ENCODE data around the gene SLC2A13.

SLC2A13 gene

DNA sequence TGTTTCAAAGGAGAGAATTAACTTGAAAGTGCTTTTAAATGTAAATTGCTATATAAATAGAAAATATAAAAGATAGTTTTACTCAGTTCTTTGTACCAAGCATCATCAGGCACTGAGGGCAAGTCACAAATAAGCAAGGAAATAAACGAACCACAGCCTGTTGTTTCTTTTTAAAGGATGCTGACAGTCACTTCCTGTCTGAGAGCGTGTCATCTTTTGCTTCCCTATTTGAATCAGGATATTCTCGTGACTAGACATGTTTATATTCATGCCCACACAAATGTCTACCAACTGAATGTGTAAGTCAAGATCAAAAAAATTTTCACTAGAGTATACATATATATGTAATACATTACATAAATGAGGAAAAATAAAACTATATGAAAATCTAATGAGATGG, 31.4 kb upstream of the SLC2A13 start:
- no peaks in the 10 kb centered on the region for H3K36me3 ChIP-seq (ENCODE audit: control insufficient read depth in 2 of 2, insufficient read depth in 1 of 2, low read length in 2 of 2)
- H3K27ac ChIP-seq (ENCODE audit: extremely low read depth, low read depth, low read length): no peak overlapping the region
- H3K4me1 ChIP-seq (ENCODE audit: control insufficient read depth, insufficient read depth, low read length): no peaks in the 10 kb centered on the region
- H3K4me3 ChIP-seq (ENCODE audit: low read depth, low read length): no peak overlapping the region
- no peaks in the 10 kb centered on the region for H3K9me3 ChIP-seq (ENCODE audit: control insufficient read depth, insufficient read depth, low read depth, low read length)
- TF ChIP-seq, protein P1, sequence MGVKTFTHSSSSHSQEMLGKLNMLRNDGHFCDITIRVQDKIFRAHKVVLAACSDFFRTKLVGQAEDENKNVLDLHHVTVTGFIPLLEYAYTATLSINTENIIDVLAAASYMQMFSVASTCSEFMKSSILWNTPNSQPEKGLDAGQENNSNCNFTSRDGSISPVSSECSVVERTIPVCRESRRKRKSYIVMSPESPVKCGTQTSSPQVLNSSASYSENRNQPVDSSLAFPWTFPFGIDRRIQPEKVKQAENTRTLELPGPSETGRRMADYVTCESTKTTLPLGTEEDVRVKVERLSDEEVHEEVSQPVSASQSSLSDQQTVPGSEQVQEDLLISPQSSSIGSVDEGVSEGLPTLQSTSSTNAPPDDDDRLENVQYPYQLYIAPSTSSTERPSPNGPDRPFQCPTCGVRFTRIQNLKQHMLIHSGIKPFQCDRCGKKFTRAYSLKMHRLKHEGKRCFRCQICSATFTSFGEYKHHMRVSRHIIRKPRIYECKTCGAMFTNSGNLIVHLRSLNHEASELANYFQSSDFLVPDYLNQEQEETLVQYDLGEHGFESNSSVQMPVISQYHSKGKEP (tag by site-specific recombination; IDR thresholded peaks at IDR 0.05): no peak
- TF ChIP-seq, protein P2, sequence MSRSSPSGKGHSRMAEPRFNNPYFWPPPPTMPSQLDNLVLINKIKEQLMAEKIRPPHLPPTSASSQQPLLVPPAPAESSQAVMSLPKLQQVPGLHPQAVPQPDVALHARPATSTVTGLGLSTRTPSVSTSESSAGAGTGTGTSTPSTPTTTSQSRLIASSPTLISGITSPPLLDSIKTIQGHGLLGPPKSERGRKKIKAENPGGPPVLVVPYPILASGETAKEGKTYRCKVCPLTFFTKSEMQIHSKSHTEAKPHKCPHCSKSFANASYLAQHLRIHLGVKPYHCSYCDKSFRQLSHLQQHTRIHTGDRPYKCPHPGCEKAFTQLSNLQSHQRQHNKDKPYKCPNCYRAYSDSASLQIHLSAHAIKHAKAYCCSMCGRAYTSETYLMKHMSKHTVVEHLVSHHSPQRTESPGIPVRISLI (tag by site-specific recombination; IDR thresholded peaks at IDR 0.05): no peak
- TF ChIP-seq ZNF311 (tag by site-specific recombination; IDR thresholded peaks at IDR 0.05; ENCODE audit: borderline replicate concordance) (no peak), TCF7L2 (IDR thresholded peaks at IDR 0.05; ENCODE audit: borderline replicate concordance, low read depth, low read length) (no peak), ZNF341 (tag by site-specific recombination; IDR thresholded peaks at IDR 0.05; ENCODE audit: low read depth) (no peak), ZNF133 (tag by site-specific recombination; IDR thresholded peaks at IDR 0.05) (no peak), ZNF558 (tag by site-specific recombination; IDR thresholded peaks at IDR 0.05) (no peak), ZNF623 (tag by site-specific recombination; IDR thresholded peaks at IDR 0.05) (no peak), GLI2 (tag by site-specific recombination; IDR thresholded peaks at IDR 0.05; ENCODE audit: borderline replicate concordance, low read depth) (no peak), ZNF624 (tag by site-specific recombination; IDR thresholded peaks at IDR 0.05) (no peak), OVOL3 (tag by site-specific recombination; IDR thresholded peaks at IDR 0.05) (no peak), ZFP69B (tag by site-specific recombination; IDR thresholded peaks at IDR 0.05) (no peak), ZNF350 (tag by site-specific recombination; IDR thresholded peaks at IDR 0.05) (no peak), ZNF510 (tag by site-specific recombination; IDR thresholded peaks at IDR 0.05; ENCODE audit: insufficient replicate concordance) (no peak), GLI4 (tag by site-specific recombination; IDR thresholded peaks at IDR 0.05) (no peak), ZNF664 (tag by site-specific recombination; IDR thresholded peaks at IDR 0.05) (no peak), ZSCAN23 (tag by site-specific recombination; IDR thresholded peaks at IDR 0.05) (no peak)
- TF ChIP-seq, protein P3, sequence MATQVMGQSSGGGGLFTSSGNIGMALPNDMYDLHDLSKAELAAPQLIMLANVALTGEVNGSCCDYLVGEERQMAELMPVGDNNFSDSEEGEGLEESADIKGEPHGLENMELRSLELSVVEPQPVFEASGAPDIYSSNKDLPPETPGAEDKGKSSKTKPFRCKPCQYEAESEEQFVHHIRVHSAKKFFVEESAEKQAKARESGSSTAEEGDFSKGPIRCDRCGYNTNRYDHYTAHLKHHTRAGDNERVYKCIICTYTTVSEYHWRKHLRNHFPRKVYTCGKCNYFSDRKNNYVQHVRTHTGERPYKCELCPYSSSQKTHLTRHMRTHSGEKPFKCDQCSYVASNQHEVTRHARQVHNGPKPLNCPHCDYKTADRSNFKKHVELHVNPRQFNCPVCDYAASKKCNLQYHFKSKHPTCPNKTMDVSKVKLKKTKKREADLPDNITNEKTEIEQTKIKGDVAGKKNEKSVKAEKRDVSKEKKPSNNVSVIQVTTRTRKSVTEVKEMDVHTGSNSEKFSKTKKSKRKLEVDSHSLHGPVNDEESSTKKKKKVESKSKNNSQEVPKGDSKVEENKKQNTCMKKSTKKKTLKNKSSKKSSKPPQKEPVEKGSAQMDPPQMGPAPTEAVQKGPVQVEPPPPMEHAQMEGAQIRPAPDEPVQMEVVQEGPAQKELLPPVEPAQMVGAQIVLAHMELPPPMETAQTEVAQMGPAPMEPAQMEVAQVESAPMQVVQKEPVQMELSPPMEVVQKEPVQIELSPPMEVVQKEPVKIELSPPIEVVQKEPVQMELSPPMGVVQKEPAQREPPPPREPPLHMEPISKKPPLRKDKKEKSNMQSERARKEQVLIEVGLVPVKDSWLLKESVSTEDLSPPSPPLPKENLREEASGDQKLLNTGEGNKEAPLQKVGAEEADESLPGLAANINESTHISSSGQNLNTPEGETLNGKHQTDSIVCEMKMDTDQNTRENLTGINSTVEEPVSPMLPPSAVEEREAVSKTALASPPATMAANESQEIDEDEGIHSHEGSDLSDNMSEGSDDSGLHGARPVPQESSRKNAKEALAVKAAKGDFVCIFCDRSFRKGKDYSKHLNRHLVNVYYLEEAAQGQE (tag by site-specific recombination; IDR thresholded peaks at IDR 0.05): no peak
- TF ChIP-seq, protein P4, sequence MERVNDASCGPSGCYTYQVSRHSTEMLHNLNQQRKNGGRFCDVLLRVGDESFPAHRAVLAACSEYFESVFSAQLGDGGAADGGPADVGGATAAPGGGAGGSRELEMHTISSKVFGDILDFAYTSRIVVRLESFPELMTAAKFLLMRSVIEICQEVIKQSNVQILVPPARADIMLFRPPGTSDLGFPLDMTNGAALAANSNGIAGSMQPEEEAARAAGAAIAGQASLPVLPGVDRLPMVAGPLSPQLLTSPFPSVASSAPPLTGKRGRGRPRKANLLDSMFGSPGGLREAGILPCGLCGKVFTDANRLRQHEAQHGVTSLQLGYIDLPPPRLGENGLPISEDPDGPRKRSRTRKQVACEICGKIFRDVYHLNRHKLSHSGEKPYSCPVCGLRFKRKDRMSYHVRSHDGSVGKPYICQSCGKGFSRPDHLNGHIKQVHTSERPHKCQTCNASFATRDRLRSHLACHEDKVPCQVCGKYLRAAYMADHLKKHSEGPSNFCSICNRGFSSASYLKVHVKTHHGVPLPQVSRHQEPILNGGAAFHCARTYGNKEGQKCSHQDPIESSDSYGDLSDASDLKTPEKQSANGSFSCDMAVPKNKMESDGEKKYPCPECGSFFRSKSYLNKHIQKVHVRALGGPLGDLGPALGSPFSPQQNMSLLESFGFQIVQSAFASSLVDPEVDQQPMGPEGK (tag by site-specific recombination; IDR thresholded peaks at IDR 0.05): no peak
- TF ChIP-seq, protein P5, sequence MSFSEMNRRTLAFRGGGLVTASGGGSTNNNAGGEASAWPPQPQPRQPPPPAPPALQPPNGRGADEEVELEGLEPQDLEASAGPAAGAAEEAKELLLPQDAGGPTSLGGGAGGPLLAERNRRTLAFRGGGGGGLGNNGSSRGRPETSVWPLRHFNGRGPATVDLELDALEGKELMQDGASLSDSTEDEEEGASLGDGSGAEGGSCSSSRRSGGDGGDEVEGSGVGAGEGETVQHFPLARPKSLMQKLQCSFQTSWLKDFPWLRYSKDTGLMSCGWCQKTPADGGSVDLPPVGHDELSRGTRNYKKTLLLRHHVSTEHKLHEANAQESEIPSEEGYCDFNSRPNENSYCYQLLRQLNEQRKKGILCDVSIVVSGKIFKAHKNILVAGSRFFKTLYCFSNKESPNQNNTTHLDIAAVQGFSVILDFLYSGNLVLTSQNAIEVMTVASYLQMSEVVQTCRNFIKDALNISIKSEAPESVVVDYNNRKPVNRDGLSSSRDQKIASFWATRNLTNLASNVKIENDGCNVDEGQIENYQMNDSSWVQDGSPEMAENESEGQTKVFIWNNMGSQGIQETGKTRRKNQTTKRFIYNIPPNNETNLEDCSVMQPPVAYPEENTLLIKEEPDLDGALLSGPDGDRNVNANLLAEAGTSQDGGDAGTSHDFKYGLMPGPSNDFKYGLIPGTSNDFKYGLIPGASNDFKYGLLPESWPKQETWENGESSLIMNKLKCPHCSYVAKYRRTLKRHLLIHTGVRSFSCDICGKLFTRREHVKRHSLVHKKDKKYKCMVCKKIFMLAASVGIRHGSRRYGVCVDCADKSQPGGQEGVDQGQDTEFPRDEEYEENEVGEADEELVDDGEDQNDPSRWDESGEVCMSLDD (tag by site-specific recombination; IDR thresholded peaks at IDR 0.05): no peak
- CTCF ChIA-PET: interaction anchor here (0.7 kb wide), 1 partner anchor 72 kb away, joined by 3 read pairs; no protein-coding TSS in a partner anchor
- POLR2A ChIA-PET: no interaction called here

Data from HEK293 (cell line).